Keratinocyte (primary cell): ENCODE data around the gene AGBL3. TPM values are rescaled to one million over a fixed set of nuclear protein-coding genes. Genes with fewer than 3 reads are reported as not detected.
A peak's percentile ranks its signal among the peaks of the same experiment; 100 is the strongest.

Experiments
- DNase-seq: peaks from one replicate; pipeline ENCODE4 v3.0.0-alpha.2; 2011; ENCODE audit warnings: low read depth, missing footprints, low spot score
- FAIRE-seq: peaks from 2 replicates; lab custom pipeline; 2011; peaks lifted over from hg19 to GRCh38; lab: Jason Lieb, UNC
- H2AFZ ChIP-seq: 2 replicates; pipeline ENCODE4 v1.6.0; 2012; ENCODE audit warnings: low read length, control low read depth, inconsistent platforms; ENCODE audit not compliant: control insufficient read depth
- H3K27ac ChIP-seq: 2 replicates; pipeline ENCODE4 v1.5.1; 2011; ENCODE audit warnings: low read length; ENCODE audit not compliant: control insufficient read depth, insufficient read depth
- H3K27me3 ChIP-seq: 3 replicates; pipeline ENCODE4 v1.6.0; 2011; ENCODE audit warnings: low read length; ENCODE audit not compliant: control insufficient read depth, insufficient read depth; ENCODE audit errors: extremely low read depth
- H3K36me3 ChIP-seq, 2 experiments: 2 replicates in 1 of 2; 3 replicates in 1 of 2; pipeline ENCODE4 v1.5.1; 2011; ENCODE audit warnings: low read length in 2 of 2, mild to moderate bottlenecking in 1 of 2; ENCODE audit not compliant: control insufficient read depth in 2 of 2, insufficient read depth in 2 of 2; ENCODE audit errors: extremely low read depth in 1 of 2
- H3K4me1 ChIP-seq: 3 replicates; pipeline ENCODE4 v1.5.1; 2011; ENCODE audit warnings: low read length; ENCODE audit not compliant: control insufficient read depth, insufficient read depth; ENCODE audit errors: extremely low read depth
- H3K4me2 ChIP-seq: 3 replicates; pipeline ENCODE4 v1.6.0; 2011; ENCODE audit warnings: low read depth, low read length; ENCODE audit not compliant: control insufficient read depth, insufficient read depth; ENCODE audit errors: extremely low read depth
- H3K4me3 ChIP-seq, 3 experiments: fragments of 200-600 bp in 1 of 3; sonication (generic) in 1 of 3; 2 replicates in 2 of 3; 3 replicates in 1 of 3; pipeline ENCODE4 v1.5.1; 2011 to 2016; ENCODE audit warnings: low read length in 3 of 3, mild to moderate bottlenecking in 3 of 3, control low read depth in 2 of 3, inconsistent platforms in 1 of 3, low read depth in 1 of 3, mixed read lengths in 1 of 3, mixed run types in 1 of 3, moderate library complexity in 1 of 3; ENCODE audit not compliant: control insufficient read depth in 2 of 3, insufficient read depth in 2 of 3; ENCODE audit errors: extremely low read depth in 1 of 3
- H3K79me2 ChIP-seq: 2 replicates; pipeline ENCODE4 v1.6.0; 2012; ENCODE audit warnings: low read length; ENCODE audit not compliant: control insufficient read depth, insufficient read depth
- H3K9ac ChIP-seq: 3 replicates; pipeline ENCODE4 v1.6.0; 2011; ENCODE audit warnings: low read length; ENCODE audit not compliant: control insufficient read depth, insufficient read depth; ENCODE audit errors: extremely low read depth
- H3K9me1 ChIP-seq: 3 replicates; pipeline ENCODE4 v1.6.0; 2011; ENCODE audit warnings: low read length; ENCODE audit not compliant: control insufficient read depth, insufficient read depth; ENCODE audit errors: extremely low read depth
- H3K9me3 ChIP-seq: 2 replicates; pipeline ENCODE4 v1.5.1; 2012; ENCODE audit warnings: low read depth, low read length; ENCODE audit not compliant: control insufficient read depth
- H4K20me1 ChIP-seq: 3 replicates; pipeline ENCODE4 v1.6.0; 2011; ENCODE audit warnings: low read length; ENCODE audit not compliant: control insufficient read depth, insufficient read depth; ENCODE audit errors: extremely low read depth
- EZH2 ChIP-seq: IDR thresholded peaks from one replicate; pipeline ENCODE4 v1.6.1; 2012; ENCODE audit warnings: inconsistent platforms, mild to moderate bottlenecking, low read length, moderate library complexity
- dilution Hi-C: fragments of 300-500 bp; cut with MboI; formaldehyde crosslinking; loops from one replicate; pipeline ENCODE4 v1.7.0; 2020; ENCODE audit warnings: low sequenced_read_pairs; ENCODE audit not compliant: extremely low pct_ligation_motif_present
- polyA plus RNA-seq, 5 experiments: library from polyadenylated mRNA; depleted of rRNA in 3 of 5; stranded (reverse) in 3 of 5; stranded (forward) in 1 of 5; unstranded in 1 of 5; fragments of >200 nt; gene quantifications; 1 replicate in 1 of 5; 2 replicates in 3 of 5; 3 replicates in 1 of 5; pipeline versions ENCODE4 v1.2.1 to v1.2.3, GENCODE V29; 2011 to 2012; ENCODE audit warnings: missing spikeins in 2 of 5, low read depth in 1 of 5, low replicate concordance in 1 of 5
- TF ChIP-seq, protein P1 (sequence below), 3 experiments: IDR thresholded peaks in 1 of 3; conservative IDR thresholded peaks in 1 of 3; optimal IDR thresholded peaks in 1 of 3; 2 replicates in 2 of 3; 3 replicates in 1 of 3; pipeline versions ENCODE3 to v1.5.1; 2011; ENCODE audit warnings: low read length in 3 of 3, mild to moderate bottlenecking in 3 of 3, moderate library complexity in 2 of 3, control low read depth in 1 of 3, inconsistent platforms in 1 of 3; ENCODE audit not compliant: insufficient read depth in 2 of 3; ENCODE audit errors: extremely low read depth in 1 of 3

Gene AGBL3
- polyA plus RNA-seq, 1 donor (not counting 4 experiments of a cell fraction or from before 2014, with no cell fraction given), result 0.97 TPM

- H3K4me1 ChIP-seq, result no peaks in the 10 kb centered on the region
- FAIRE-seq (no peak), DNase-seq (no peak)
- peaks cover 6% of the 10 kb centered on the region for H3K27me3 ChIP-seq
- TF ChIP-seq, protein P1, sequence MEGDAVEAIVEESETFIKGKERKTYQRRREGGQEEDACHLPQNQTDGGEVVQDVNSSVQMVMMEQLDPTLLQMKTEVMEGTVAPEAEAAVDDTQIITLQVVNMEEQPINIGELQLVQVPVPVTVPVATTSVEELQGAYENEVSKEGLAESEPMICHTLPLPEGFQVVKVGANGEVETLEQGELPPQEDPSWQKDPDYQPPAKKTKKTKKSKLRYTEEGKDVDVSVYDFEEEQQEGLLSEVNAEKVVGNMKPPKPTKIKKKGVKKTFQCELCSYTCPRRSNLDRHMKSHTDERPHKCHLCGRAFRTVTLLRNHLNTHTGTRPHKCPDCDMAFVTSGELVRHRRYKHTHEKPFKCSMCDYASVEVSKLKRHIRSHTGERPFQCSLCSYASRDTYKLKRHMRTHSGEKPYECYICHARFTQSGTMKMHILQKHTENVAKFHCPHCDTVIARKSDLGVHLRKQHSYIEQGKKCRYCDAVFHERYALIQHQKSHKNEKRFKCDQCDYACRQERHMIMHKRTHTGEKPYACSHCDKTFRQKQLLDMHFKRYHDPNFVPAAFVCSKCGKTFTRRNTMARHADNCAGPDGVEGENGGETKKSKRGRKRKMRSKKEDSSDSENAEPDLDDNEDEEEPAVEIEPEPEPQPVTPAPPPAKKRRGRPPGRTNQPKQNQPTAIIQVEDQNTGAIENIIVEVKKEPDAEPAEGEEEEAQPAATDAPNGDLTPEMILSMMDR (optimal IDR thresholded peaks at IDR 0.05 in 1 of 3, IDR thresholded peaks at IDR 0.05 in 1 of 3, conservative IDR thresholded peaks at IDR 0.05 in 1 of 3; ENCODE audit: extremely low read depth in 1 of 3, insufficient read depth in 2 of 3, low read length in 3 of 3), result no peak
- no peak for TF ChIP-seq EZH2
- no peak overlapping the region for H3K4me2 ChIP-seq
- dilution Hi-C loops, result no loop called here
- H3K79me2 ChIP-seq, result no peaks in the 10 kb centered on the region
- no peaks in the 10 kb centered on the region for H3K9me3 ChIP-seq
- no peak overlapping the region for H3K27ac ChIP-seq
- H4K20me1 ChIP-seq, result no peaks in the 10 kb centered on the region
- H2AFZ ChIP-seq, result no peak overlapping the region
- no peak overlapping the region for H3K4me3 ChIP-seq
- H3K9ac ChIP-seq, result no peak overlapping the region
- no peaks in the 10 kb centered on the region for H3K36me3 ChIP-seq
- H3K9me1 ChIP-seq, result no peaks in the 10 kb centered on the region
Measured at GRCh38 chr7:135143885-135144668, 157.8 kb downstream of the AGBL3 start.

- H3K4me2 ChIP-seq, result peak overlapping the region; percentile 24
- H4K20me1 ChIP-seq, result no peaks in the 10 kb centered on the region
- no peak overlapping the region for H3K9ac ChIP-seq
- H3K9me1 ChIP-seq, result no peaks in the 10 kb centered on the region
- FAIRE-seq, result no peak
- H3K36me3 ChIP-seq, result no peaks in the 10 kb centered on the region
- no peaks in the 10 kb centered on the region for H3K79me2 ChIP-seq
- dilution Hi-C loops, result no loop called here
- peaks cover 6% of the 10 kb centered on the region for H3K27me3 ChIP-seq
- H2AFZ ChIP-seq, result peak overlapping the region; percentile 51
- no peaks in the 10 kb centered on the region for H3K4me1 ChIP-seq
- no peak for TF ChIP-seq EZH2
- TF ChIP-seq, protein P1 (optimal IDR thresholded peaks at IDR 0.05 in 1 of 3, IDR thresholded peaks at IDR 0.05 in 1 of 3, conservative IDR thresholded peaks at IDR 0.05 in 1 of 3; ENCODE audit: extremely low read depth in 1 of 3, insufficient read depth in 2 of 3, low read length in 3 of 3), result no peak
- DNase-seq, result no peak
- no peak overlapping the region for H3K4me3 ChIP-seq
- no peak overlapping the region for H3K27ac ChIP-seq
- no peaks in the 10 kb centered on the region for H3K9me3 ChIP-seq
Measured at GRCh38 chr7:135147341-135147898, 161.1 kb downstream of the AGBL3 start.
